Activated T-cell treated with anti-CD3 and anti-CD28 coated beads, Interleukin-2, amount 50 U/mL, for 4 hours (primary cell): Measurements from ENCODE around the gene SMARCA4. TPM values are rescaled to one million over a fixed set of nuclear protein-coding genes. Genes with fewer than 3 reads are reported as not detected.
A peak's percentile ranks its signal among the peaks of the same experiment; 100 is the strongest.

Experiments
- ATAC-seq, 2 donors: fragments of 200-7000 bp; cut with Tn5 transposase; one replicate each; pipeline ENCODE4 v1.10.0; 2021
- DNase-seq: peaks from one replicate; pipeline ENCODE4 v3.0.0-alpha.2; 2020
- H3K27me3 Mint-ChIP-seq: one replicate; pipeline ENCODE4 v1.8.0; 2021; ENCODE audit warnings: low read depth, mixed read lengths
- H3K36me3 Mint-ChIP-seq: one replicate; pipeline ENCODE4 v1.8.0; 2022; ENCODE audit warnings: mixed read lengths; ENCODE audit not compliant: insufficient read depth
- H3K4me1 Mint-ChIP-seq: one replicate; pipeline ENCODE4 v1.8.0; 2021; ENCODE audit warnings: low read depth, mixed read lengths
- H3K4me3 Mint-ChIP-seq: one replicate; pipeline ENCODE4 v1.8.0; 2021; ENCODE audit warnings: mild to moderate bottlenecking, moderate library complexity, mixed read lengths
- H3K9me3 Mint-ChIP-seq: one replicate; pipeline ENCODE4 v1.8.0; 2021; ENCODE audit warnings: mixed read lengths
- total RNA-seq, 3 donors: library from RNA; stranded (reverse); gene quantifications; one replicate each; pipeline ENCODE4 v1.2.1, GENCODE V29; 2021

SMARCA4 gene
- total RNA-seq = 100 to 1,000 TPM; 160 to 168 (median 162) TPM

DNA sequence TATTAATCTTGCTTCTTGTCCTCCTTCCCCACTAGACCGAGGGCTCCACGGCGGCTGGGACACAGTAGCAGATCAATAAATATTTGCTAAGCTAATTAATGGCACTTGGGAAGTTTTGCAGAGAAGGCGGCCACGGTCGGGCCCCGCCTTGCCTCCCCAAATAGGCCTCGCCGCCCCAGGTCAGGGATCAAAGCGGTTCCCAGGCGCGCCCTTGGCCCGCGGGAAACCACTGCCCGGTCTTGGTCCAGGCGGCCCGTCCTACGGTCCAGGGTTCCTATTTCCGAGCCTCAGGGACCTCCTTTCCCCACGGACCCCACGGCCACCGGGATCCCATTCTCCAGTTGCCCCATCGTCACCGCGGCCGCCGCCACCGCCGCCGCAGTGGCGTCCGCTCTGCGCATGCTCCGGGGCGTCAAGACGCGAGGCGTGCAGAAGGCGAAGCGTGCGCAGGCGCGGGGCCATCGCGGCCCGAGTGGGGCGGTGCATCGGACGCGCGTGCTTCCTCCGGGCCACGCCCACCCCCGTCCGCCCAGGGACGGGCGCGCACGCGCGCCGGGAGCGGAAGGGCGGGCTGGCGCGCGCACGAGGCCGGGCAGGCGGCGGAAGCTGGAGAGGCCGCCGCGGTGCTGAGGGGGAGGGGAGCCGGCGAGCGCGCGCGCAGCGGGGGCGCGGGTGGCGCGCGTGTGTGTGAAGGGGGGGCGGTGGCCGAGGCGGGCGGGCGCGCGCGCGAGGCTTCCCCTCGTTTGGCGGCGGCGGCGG is at the start of gene SMARCA4:
Gene SMARCA4 (plus strand): TSS at position 717 of the 759 bp plus-strand sequence. CDS start 23,122 bp downstream, outside the sequence.
- Mint-ChIP-seq H3K27me3 (no peaks in the 10 kb centered on the region), H3K36me3 (no peaks in the 10 kb centered on the region), H3K4me1 (peaks cover 37% of the 10 kb centered on the region), H3K9me3 (no peaks in the 10 kb centered on the region), H3K4me3 (peak within 1 kb of the TSS; percentile 94)
- ATAC-seq (peak; percentile 77 to 82), DNase-seq (peak; percentile 98)

DNA sequence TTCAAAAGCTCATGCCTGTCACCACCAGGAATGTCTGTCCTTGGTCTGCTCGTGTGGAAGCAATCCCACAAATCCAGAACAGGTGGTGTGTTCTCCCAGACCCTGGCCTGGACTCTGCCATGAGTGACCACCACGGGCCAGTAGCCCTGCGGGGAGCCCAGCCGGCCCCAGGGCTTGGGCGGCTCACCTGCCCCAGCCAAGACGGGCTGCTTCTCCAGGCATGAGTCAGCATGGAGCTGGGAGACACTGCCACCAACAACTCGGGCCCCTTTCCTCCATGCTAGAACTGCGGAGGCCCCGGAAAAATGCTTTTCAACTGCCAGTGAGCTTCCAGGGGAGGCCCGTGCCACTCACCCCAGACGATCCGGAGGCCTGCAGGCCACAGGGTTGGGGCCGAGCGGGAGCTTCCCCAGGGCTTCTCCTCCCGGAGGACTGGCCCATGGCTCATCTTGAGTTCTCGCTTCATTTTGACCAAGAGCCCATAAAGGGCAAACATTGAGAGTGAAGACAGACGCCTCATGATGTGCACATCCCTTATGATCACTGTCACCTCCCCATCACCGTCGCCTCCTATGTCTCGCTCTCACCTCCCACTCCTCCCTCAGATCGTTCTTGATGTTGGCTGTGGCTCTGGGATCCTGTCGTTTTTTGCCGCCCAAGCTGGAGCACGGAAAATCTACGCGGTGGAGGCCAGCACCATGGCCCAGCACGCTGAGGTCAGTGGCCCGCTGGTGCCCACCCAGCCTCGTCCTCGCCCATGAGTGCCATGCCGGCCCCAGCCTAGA is 49.1 kb upstream of the SMARCA4 start:
- no peak for ATAC-seq
- H3K4me1 Mint-ChIP-seq = no peaks in the 10 kb centered on the region
- H3K4me3 Mint-ChIP-seq = no peak overlapping the region
- no peaks in the 10 kb centered on the region for H3K9me3 Mint-ChIP-seq
- H3K36me3 Mint-ChIP-seq = peaks cover 9% of the 10 kb centered on the region
- DNase-seq = no peak
- H3K27me3 Mint-ChIP-seq = no peaks in the 10 kb centered on the region

GRCh38 chr19:10912619-10913018 is 48.2 kb upstream of the SMARCA4 start:
- no peak for DNase-seq
- Mint-ChIP-seq H3K4me3 (no peak overlapping the region), H3K27me3 (no peaks in the 10 kb centered on the region), H3K36me3 (peaks cover 9% of the 10 kb centered on the region), H3K4me1 (no peaks in the 10 kb centered on the region), H3K9me3 (no peaks in the 10 kb centered on the region)
- ATAC-seq = no peak

- no peaks in the 10 kb centered on the region for H3K9me3 Mint-ChIP-seq
- DNase-seq (no peak), ATAC-seq (no peak)
- H3K4me1 Mint-ChIP-seq = no peaks in the 10 kb centered on the region
- no peak overlapping the region for H3K4me3 Mint-ChIP-seq
- H3K36me3 Mint-ChIP-seq = peaks cover 8% of the 10 kb centered on the region
- no peaks in the 10 kb centered on the region for H3K27me3 Mint-ChIP-seq
Observed at GRCh38 chr19:10913716-10914340, 47.0 kb upstream of the SMARCA4 start.

DNA sequence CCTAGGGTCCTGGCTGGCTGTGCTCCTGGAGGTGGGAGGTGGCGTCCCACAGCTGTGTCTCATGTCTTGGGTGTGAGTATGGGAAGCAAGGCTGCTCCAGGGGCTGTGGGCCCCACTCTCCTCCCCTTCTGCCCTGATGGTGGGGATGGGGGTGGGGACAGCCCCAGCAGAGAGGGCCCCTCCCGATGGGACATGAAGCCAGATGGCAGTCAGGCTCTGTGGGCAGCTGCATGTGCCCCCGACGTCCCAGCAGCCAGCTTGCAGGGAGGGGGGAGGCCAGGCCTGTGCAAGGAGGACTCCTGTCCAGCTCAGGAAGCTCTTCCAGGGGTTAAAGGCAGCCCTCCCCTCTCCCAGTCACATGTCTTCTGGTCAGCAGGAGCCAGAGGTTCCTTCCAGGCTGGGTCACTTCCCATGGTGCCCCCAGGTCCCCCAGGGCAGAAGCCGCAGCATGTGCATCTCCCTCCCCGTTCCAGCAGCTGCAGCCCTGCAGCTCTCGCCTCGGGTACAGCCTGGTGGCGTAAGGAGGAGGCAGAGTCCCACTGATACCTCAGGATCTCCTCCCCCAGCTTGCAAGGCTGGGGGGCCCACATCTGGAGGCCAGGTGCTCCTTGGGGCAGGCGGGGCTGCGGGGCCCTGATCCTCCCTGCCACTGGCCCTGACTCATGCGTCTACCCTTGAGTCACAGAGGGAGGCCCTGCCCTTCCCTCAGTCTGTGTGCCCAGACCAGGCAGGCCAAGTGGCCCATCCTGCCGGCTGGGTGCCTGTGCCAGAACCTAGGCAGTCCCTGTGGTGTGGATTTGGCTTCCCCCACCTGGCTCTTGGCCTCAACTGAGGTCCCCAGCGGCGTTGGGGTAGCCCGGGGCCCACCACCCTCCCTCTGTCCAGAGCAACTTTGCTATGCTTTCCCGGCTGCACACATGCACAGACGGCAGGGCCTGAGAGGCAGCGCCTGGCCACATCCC is 45.4 kb upstream of the SMARCA4 start:
- Mint-ChIP-seq H3K36me3 (peaks cover 9% of the 10 kb centered on the region), H3K4me3 (no peak overlapping the region), H3K27me3 (no peaks in the 10 kb centered on the region), H3K9me3 (no peaks in the 10 kb centered on the region), H3K4me1 (no peaks in the 10 kb centered on the region)
- ATAC-seq (peak in 1 of 2 donors; percentile 36), DNase-seq (no peak)

- DNase-seq (no peak), ATAC-seq (no peak)
- no peaks in the 10 kb centered on the region for H3K4me1 Mint-ChIP-seq
- no peaks in the 10 kb centered on the region for H3K27me3 Mint-ChIP-seq
- no peak overlapping the region for H3K4me3 Mint-ChIP-seq
- peaks cover 10% of the 10 kb centered on the region for H3K36me3 Mint-ChIP-seq
- no peaks in the 10 kb centered on the region for H3K9me3 Mint-ChIP-seq
Observed at GRCh38 chr19:10916602-10917001, 44.2 kb upstream of the SMARCA4 start.

GRCh38 chr19:10918359-10918758 is 42.5 kb upstream of the SMARCA4 start:
- Mint-ChIP-seq H3K4me3 (no peak overlapping the region), H3K36me3 (peaks cover 16% of the 10 kb centered on the region), H3K4me1 (no peaks in the 10 kb centered on the region), H3K27me3 (no peaks in the 10 kb centered on the region), H3K9me3 (no peaks in the 10 kb centered on the region)
- no peak for DNase-seq
- no peak for ATAC-seq

- H3K27me3 Mint-ChIP-seq = no peaks in the 10 kb centered on the region
- no peak overlapping the region for H3K4me3 Mint-ChIP-seq
- H3K9me3 Mint-ChIP-seq = no peaks in the 10 kb centered on the region
- H3K36me3 Mint-ChIP-seq = peaks cover 19% of the 10 kb centered on the region
- DNase-seq (no peak), ATAC-seq (no peak)
- no peaks in the 10 kb centered on the region for H3K4me1 Mint-ChIP-seq
Observed at GRCh38 chr19:10919352-10920287, 41.2 kb upstream of the SMARCA4 start.

DNA sequence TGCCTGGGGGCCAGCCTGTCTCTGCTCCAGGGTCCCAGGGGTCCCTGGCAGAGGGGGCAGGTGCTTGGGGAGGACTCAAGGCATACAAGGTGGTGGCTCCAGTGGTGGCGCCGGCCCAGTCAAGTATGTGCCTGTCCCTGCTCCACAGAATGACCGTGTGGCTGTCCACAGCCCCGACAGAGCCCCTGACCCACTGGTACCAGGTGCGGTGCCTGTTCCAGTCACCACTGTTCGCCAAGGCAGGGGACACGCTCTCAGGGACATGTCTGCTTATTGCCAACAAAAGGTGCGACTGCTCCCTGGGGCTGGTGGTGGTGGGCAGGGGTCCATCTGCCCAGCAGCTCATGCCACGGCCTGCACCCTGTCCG is 40.6 kb upstream of the SMARCA4 start:
- H3K36me3 Mint-ChIP-seq = peaks cover 21% of the 10 kb centered on the region
- DNase-seq = no peak

GRCh38 chr19:10920781-10921180 is 40.0 kb upstream of the SMARCA4 start:
- no peaks in the 10 kb centered on the region for H3K4me1 Mint-ChIP-seq
- H3K36me3 Mint-ChIP-seq = peaks cover 23% of the 10 kb centered on the region
- no peaks in the 10 kb centered on the region for H3K9me3 Mint-ChIP-seq
- H3K4me3 Mint-ChIP-seq = no peak overlapping the region
- no peaks in the 10 kb centered on the region for H3K27me3 Mint-ChIP-seq
- DNase-seq (no peak), ATAC-seq (no peak)

More for the DNA sequence above, 40.6 kb upstream of the SMARCA4 start:
- Mint-ChIP-seq H3K4me1 (no peaks in the 10 kb centered on the region), H3K9me3 (no peaks in the 10 kb centered on the region), H3K27me3 (no peaks in the 10 kb centered on the region), H3K4me3 (no peak overlapping the region)
- no peak for ATAC-seq

DNA sequence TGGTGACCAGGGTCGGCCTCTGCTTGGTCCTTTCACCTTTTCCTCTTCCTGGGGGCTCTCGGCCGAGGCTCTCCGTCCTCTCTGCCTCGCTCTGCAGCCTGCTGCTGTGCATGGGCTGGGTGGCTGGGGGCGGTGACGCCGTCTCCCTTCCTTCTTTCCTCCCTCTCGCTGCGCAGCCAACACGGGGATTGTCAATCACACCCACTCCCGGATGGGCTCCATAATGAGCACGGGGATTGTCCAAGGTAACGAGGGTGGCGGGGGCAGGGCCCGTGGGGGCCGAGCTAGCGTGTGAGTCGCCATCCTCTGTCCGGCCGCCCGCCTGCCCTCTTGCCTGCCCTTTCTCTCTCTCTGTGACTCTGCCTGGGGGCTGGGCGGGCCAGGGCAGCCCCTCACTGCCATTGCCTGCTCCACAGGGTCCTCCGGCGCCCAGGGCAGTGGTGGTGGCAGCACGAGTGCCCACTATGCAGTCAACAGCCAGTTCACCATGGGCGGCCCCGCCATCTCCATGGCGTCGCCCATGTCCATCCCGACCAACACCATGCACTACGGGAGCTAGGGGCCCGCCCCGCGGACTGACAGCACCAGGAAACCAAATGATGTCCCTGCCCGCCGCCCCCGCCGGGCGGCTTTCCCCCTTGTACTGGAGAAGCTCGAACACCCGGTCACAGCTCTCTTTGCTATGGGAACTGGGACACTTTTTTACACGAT is 39.5 kb upstream of the SMARCA4 start:
- DNase-seq = no peak
- no peaks in the 10 kb centered on the region for H3K4me1 Mint-ChIP-seq
- no peaks in the 10 kb centered on the region for H3K27me3 Mint-ChIP-seq
- no peak for ATAC-seq
- peaks cover 23% of the 10 kb centered on the region for H3K36me3 Mint-ChIP-seq
- no peaks in the 10 kb centered on the region for H3K9me3 Mint-ChIP-seq
- no peak overlapping the region for H3K4me3 Mint-ChIP-seq

DNA sequence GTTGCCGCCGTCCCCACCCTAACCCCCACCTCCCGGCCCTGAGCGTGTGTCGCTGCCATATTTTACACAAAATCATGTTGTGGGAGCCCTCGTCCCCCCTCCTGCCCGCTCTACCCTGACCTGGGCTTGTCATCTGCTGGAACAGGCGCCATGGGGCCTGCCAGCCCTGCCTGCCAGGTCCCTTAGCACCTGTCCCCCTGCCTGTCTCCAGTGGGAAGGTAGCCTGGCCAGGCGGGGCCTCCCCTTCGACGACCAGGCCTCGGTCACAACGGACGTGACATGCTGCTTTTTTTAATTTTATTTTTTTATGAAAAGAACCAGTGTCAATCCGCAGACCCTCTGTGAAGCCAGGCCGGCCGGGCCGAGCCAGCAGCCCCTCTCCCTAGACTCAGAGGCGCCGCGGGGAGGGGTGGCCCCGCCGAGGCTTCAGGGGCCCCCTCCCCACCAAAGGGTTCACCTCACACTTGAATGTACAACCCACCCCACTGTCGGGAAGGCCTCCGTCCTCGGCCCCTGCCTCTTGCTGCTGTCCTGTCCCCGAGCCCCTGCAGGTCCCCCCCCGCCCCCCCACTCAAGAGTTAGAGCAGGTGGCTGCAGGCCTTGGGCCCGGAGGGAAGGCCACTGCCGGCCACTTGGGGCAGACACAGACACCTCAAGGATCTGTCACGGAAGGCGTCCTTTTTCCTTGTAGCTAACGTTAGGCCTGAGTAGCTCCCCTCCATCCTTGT is 38.8 kb upstream of the SMARCA4 start:
- ATAC-seq (no peak), DNase-seq (no peak)
- Mint-ChIP-seq H3K4me3 (no peak overlapping the region), H3K36me3 (peaks cover 23% of the 10 kb centered on the region), H3K4me1 (peaks cover under 1% of the 10 kb centered on the region), H3K9me3 (no peaks in the 10 kb centered on the region), H3K27me3 (no peaks in the 10 kb centered on the region)
